Dedifferentiated amniotic fluid mesenchymal stem cell (primary cell): ENCODE results near the gene NDUFAF7.
"Not testable (repeated sequence)": the region's sequence is repeated elsewhere in the genome, so short reads cannot be mapped to it uniquely, and the experiment has no call there.

ENCODE experiments used
- DNase-seq: peaks from one replicate; pipeline ENCODE4 v3.0.0-alpha.2; 2016; ENCODE audit errors: extremely low spot score

Gene NDUFAF7

GRCh38 chr2:37282746-37283145 is 51.3 kb downstream of the NDUFAF7 start:
- peak; percentile 32 for DNase-seq

GRCh38 chr2:37283207-37283606 is 51.7 kb downstream of the NDUFAF7 start:
- peak; percentile 91 for DNase-seq

GRCh38 chr2:37284381-37284780 is 52.9 kb downstream of the NDUFAF7 start:
- no peak for DNase-seq

GRCh38 chr2:37287966-37288365 is 56.5 kb downstream of the NDUFAF7 start:
- no peak for DNase-seq

- DNase-seq = no peak
Measured at GRCh38 chr2:37291680-37292079, 60.2 kb downstream of the NDUFAF7 start.

GRCh38 chr2:37294858-37295257 is 63.4 kb downstream of the NDUFAF7 start:
- not testable (repeated sequence) for DNase-seq

- DNase-seq = no peak
Measured at GRCh38 chr2:37295469-37296073, 64.1 kb downstream of the NDUFAF7 start.

- DNase-seq = no peak
Measured at GRCh38 chr2:37297632-37298031, 66.2 kb downstream of the NDUFAF7 start.
